Middle frontal gyrus (tissue), 1 donor: ENCODE data around the gene MGMT.

Source experiments
- DNase-seq: peaks from one replicate; pipeline ENCODE4 v3.0.0-alpha.2; 2015; ENCODE audit warnings: low spot score; ENCODE audit errors: extremely low spot score

Gene MGMT

DNA sequence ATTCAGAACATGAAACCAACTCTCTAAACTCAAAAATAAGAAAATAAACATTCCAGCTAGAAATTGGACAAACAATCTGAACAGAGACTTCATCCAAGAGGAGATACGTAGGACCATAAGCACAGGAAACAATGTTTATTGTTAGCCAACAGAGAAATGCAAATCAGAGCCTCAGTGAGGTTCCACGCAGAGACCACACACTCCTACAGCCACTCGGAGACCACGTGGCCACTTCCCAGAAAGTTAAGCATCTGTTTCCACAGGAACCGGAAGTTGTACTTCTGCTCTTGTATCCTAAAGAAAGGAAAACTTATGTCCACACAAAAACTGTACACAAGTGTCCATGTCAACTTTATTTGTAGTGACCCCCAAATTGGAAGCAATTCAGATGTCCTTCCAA lies 214.8 kb downstream of the MGMT start:
- no peak for DNase-seq

DNA sequence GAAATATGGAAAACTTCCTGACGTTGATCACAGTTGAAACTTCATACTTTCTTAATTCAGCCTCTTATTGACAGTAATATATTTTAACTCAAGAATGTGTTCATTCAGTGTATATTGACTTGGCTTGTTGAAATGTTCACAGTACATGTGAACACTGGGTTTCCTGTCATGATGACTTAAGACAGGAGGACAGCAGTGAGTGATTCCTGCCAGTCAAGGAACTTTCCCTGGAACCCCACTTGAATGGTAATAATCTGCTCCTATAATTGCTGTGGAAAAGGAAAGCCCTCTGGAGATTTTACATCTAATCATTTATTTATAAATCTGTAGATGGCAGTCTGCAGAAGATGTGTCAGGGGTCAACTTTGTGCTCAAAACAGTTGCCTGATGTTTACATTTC lies 216.5 kb downstream of the MGMT start:
- no peak for DNase-seq

DNA sequence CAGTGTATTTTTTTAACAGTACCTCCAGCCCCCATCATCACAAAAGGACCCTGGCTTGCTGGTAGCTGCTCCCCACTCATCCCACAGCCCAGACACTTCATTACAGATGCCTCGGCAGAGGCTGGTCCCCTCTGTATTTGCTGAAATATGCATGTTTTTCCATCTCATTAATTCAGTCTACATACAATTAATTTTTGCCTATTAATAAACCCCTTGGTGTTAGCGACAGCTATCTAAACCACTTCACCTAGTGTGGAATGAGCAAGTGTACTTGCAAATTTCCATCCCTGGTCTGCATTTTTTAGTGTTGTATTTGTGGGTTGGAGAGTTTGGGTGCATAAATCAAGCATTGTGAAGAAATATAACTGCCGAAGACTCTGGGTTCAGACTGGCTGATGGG lies 216.9 kb downstream of the MGMT start:
- DNase-seq, result no peak

GRCh38 chr10:129685271-129685670 lies 218.2 kb downstream of the MGMT start:
- DNase-seq, result no peak

DNA sequence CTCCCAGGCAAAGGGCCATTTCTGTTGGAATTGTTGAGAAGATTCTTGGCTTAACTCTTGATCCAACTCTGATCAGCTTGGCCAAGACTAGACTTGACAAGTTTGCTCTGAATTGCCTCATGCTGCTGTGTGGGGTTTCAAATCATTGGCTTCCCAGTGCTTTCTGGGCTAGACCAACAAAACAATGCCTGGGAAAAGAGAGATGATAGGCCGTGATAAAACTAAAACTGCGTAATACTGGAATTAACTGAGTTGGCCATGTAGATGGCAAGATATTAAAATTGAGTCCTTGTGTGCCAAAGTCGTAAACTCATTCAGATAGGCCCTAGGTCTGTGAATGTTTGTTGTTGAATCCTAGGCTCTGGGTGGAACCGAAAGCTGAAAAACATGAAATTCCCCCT lies 222.6 kb downstream of the MGMT start:
- DNase-seq, result no peak

- DNase-seq, result no peak
Measured at GRCh38 chr10:129690248-129691070, 223.4 kb downstream of the MGMT start.

DNA sequence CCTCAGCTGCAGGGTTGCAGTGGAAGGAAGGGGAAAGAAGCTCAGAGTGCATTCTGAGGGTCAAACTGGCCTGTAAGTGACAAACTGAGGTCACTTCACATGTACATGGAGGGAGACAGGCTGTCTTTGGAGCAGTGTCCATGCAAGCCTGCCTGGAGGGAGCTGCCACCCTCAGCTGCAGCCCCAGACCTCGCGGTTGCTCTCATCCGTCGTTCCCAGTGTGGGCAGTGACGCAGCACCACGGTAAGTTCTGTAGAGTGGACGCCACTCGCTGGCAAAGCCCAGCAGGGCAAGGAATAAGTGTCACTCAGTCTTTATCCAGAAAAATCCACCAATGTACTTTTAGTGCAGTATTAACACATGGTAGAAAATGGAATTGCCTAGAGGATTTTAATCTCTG lies 225.7 kb downstream of the MGMT start:
- no peak for DNase-seq

GRCh38 chr10:129693382-129693781 lies 226.3 kb downstream of the MGMT start:
- no peak for DNase-seq

- DNase-seq, result no peak
Measured at GRCh38 chr10:129694184-129694583, 227.1 kb downstream of the MGMT start.

DNA sequence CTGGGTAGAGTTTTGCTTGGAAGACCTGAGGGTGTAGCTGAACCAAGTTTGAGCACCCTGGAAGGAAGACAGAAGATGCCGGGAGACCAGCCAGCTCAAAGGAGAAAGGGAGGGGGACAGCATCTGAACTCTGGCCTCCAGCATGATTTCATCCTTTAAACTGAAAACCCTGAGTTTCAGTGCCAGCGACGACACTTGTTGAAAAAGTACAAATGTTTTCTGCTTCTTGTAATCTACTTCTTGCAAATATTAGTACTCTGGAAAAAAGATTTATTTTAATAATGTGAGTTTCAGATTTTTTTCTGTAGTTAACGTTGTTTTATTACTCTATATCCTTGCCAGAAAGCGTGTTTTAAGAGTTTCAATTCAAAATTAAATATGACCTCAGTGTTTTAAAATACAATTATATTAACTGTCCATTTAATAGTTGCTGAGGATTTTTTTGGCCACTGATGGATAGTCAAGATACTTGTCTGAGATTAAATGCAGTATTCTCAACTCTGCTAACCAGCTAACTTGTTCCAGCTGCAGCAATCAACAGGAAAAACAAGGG lies 227.7 kb downstream of the MGMT start:
- DNase-seq, result no peak

- no peak for DNase-seq
Measured at GRCh38 chr10:129695671-129696070, 228.6 kb downstream of the MGMT start.

DNA sequence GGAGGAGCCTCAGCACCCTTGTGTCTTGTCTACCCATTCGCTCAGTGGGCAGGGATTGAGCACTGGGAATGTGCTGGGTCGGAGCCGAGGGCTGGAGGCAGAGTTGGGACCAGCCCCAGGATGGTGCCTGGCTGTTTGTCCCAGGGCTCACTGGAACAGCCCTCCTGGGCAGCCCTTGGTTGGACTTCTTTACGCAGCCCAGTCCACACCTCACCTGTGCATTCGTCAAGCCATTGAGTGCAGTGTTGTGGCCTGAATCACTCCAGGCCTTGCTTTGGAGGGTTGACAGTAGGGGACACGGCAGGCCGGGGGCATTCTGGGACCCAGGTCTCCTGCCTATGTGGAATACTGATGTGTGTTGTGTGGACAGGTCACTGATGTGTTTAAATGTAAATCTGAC lies 229.6 kb downstream of the MGMT start:
- DNase-seq, result no peak

GRCh38 chr10:129697463-129698247 lies 230.6 kb downstream of the MGMT start:
- DNase-seq, result no peak

DNA sequence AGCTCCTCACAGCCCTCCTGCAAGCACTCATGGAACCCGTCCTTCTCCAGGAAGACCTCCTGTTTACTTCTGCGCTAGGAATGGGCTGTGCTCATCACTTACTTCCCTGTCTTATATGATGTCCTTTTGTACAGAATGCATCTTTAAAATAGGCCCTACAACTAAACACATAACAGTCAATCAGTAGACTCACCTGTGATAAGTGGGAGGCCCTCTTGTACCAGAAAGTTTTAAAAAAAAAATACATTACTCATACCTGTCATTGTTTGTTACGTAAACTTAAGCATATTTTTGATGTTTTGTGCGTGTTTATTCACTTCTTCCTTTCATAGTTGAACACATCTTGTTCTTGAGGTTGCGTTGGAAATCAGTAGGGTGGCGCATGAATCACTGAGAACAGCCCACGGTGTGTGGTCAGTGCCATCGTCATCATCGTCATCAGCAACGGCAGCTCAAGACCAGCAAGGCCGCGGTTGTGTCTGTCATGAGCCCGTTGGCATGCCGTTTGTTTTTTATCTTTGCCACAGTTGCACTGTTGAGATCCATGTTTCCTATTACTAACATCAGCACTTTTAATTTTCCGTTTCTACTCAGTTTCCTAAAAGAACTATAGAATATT lies 232.8 kb downstream of the MGMT start:
- DNase-seq, result no peak

DNA sequence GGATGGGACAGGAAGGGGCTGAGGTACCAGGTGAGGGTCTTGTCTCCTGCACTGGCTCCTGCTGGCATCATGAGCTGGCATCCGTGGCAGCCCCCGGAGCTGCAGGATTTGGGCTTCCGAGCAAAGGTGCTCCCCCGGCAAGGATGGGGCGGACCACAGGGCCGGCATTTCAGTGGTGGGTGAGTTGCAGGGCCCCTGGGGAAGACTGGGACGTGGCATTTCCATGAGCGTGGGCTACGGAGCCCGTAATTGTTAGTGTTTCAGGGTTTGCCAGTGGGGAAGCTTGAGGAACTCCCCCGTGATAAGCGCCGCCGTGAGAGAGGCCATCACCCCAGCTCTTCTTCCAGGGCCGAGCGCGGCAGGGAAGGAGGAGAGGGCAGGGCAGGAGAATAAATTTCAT lies 235.6 kb downstream of the MGMT start:
- DNase-seq, result no peak

DNA sequence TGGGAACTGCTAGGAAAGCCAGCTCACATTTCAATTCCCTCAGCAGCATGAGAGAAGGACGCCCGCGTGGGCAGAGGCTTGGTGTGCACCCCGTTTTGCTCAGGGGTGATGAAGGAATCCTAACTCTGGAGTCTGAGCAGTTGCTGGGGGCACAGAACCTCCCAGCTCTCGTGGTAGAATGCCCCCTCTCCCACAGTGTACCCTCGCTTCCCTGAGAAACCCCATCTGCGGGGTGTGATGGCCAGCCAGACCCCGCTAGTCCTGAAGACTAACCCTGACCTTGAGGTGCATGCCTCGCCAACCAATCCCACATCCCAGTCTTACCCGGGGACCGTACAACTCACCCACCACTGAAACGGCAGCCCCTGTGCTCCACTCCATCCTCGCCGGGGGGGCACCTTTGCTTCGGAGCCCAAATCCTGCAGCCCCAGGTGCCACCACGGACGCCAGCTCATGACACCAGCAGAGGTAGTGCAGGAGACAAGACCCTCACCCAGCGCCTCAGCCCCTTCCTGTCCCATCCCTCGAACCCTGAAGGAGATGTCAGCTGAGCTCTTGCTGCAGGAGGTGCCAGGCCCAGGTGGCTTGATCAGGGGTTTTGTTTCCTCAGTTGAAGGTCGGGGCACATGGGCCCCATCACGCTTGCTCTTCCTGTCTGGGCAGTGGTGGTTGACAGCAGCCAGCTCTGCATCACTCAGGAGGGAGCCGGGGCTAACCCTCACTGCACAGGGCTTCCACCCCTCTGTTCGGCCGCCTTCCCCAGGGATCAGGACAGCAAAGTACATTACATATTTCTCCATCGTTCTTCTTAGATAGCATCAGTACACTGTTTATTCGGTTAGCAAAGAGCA lies 236.5 kb downstream of the MGMT start:
- DNase-seq, result no peak

- DNase-seq, result no peak
Measured at GRCh38 chr10:129704225-129704624, 237.2 kb downstream of the MGMT start.

DNA sequence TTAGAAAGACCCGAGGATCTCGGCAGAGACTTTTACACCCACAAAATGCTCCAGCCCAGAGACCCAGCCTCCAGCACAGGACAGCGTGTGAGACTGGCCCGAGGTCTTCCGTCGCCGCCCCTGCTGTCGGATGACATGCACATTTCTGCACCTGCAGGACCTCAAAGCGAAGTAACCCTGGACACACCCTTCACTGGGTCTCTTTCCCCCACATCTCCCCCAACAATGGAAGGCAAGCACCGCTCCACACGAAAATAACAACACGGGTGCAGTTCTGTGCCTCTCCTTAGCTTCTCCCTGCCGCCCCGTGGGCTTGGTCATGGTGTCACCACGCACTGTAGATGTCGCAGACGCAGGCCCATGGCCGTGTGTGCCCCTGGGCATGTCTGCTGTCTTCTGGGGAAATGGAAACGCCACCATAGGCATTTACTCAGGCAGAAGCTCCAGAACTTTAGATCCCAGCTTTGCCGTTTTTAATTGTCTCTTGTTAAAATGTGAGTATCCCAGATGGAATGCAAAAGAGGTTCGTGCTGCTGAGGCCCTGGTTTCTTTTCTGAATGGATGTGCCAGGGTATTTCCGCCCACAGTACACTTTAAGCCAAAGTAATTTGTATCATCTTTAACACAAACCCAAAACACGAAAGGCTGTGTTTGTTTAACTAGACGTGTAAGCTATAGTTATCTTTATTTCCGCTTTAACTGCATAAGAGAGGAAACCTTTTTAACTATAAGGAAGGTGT lies 237.9 kb downstream of the MGMT start:
- no peak for DNase-seq

- no peak for DNase-seq
Measured at GRCh38 chr10:129705676-129706075, 238.6 kb downstream of the MGMT start.

DNA sequence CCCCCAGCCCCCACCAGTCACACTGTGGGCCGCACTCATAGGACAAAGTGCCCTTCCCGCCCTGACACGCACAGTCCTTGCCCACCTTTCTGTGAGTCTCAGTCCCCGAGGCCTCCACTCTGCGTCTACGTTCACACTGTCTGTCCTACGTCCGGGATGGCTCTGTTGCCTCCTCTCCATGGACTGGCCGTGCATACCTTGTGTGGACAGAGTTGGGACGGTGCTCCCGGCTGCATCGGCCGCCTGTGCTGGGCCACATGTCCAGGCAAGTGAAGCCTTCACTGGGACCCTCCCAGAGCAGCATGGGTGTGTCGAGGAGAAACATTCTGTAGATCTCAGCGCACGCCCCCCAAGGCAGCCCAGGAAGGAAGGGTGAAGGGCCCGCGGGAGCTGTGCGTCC lies 239.0 kb downstream of the MGMT start:
- DNase-seq, result no peak
